Measurements from ENCODE around the gene ADARB2.

DNA sequence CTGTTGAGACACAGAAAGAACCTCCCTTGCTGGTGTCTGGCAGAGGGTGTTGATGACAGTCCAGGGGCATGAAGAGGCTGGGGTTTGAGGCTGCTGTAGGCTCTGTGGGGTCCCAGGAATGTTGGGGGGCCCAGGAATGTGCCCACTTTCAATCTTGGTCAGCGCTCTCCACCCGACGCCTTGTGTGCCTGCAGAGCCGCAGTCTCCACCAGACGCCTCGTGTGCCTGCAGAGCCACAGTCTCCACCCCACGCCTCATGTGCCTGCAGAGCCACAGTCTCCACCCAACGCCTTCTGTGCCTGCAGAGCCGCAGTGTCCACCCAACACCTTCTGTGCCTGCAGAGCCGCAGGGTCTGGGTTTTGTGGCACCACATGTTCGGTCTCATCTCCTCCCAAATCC lies 84.0 kb downstream of the ADARB2 start:
- TF ChIP-seq POLR2A (IDR thresholded peaks at IDR 0.05), result no peak
- no peak for TF ChIP-seq EP300 (IDR thresholded peaks at IDR 0.05)
- TF ChIP-seq, protein P1, sequence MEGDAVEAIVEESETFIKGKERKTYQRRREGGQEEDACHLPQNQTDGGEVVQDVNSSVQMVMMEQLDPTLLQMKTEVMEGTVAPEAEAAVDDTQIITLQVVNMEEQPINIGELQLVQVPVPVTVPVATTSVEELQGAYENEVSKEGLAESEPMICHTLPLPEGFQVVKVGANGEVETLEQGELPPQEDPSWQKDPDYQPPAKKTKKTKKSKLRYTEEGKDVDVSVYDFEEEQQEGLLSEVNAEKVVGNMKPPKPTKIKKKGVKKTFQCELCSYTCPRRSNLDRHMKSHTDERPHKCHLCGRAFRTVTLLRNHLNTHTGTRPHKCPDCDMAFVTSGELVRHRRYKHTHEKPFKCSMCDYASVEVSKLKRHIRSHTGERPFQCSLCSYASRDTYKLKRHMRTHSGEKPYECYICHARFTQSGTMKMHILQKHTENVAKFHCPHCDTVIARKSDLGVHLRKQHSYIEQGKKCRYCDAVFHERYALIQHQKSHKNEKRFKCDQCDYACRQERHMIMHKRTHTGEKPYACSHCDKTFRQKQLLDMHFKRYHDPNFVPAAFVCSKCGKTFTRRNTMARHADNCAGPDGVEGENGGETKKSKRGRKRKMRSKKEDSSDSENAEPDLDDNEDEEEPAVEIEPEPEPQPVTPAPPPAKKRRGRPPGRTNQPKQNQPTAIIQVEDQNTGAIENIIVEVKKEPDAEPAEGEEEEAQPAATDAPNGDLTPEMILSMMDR (IDR thresholded peaks at IDR 0.05), result no peak

All from suprapubic skin (tissue), 3 donors.